Heart right ventricle (tissue), 16 donors: Measurements from ENCODE around the gene MCCD1. TPM values are rescaled to one million over a fixed set of nuclear protein-coding genes. Genes with fewer than 3 reads are reported as not detected.
"Not testable (repeated sequence)": the region's sequence is repeated elsewhere in the genome, so short reads cannot be mapped to it uniquely, and the experiment has no call there.

Experiments
- ATAC-seq, 8 donors: fragments of 200-7000 bp; cut with Tn5 transposase; one replicate each; pipeline ENCODE4 v1.9.1; 2020; ENCODE audit warnings: mild to moderate bottlenecking in 8 of 8, moderate library complexity in 8 of 8, moderate number of reproducible peaks in 1 of 8
- DNase-seq, 2 donors: peaks; one replicate each; pipeline ENCODE4 v3.0.0-alpha.2; 2020
- H3K27ac ChIP-seq, 10 donors: fragments of 200-600 bp; sonication (generic) in 2 of 10; one replicate each; pipeline versions ENCODE4 v1.5.0 to v1.8.0; 2020 to 2022; ENCODE audit warnings: mild to moderate bottlenecking in 3 of 10
- H3K27me3 ChIP-seq, 7 donors: fragments of 200-600 bp; one replicate each; pipeline ENCODE4 v1.8.0; 2021 to 2022; ENCODE audit warnings: mild to moderate bottlenecking in 2 of 7
- H3K36me3 ChIP-seq, 9 donors: fragments of 200-600 bp; sonication (generic) in 1 of 9; one replicate each; pipeline versions ENCODE4 v1.5.0 to v1.8.0; 2020 to 2022; ENCODE audit warnings: mild to moderate bottlenecking in 2 of 9
- H3K4me1 ChIP-seq, 9 donors: fragments of 200-600 bp; sonication (generic) in 1 of 9; one replicate each; pipeline versions ENCODE4 v1.5.0 to v1.8.0; 2020 to 2022; ENCODE audit warnings: mild to moderate bottlenecking in 4 of 9
- H3K4me3 ChIP-seq, 10 donors: fragments of 200-600 bp; sonication (generic) in 2 of 10; one replicate each; pipeline versions ENCODE4 v1.5.0 to v1.8.0; 2020 to 2022; ENCODE audit warnings: mild to moderate bottlenecking in 7 of 10, moderate library complexity in 2 of 10
- H3K9me3 ChIP-seq, 11 donors: fragments of 200-600 bp in 10 of 11; sonication (generic) in 2 of 11; one replicate each; pipeline versions ENCODE4 v1.5.0 to v1.8.0; 2013 to 2022; ENCODE audit warnings: mild to moderate bottlenecking in 2 of 11, control low read depth in 1 of 11, moderate library complexity in 1 of 11
- CTCF ChIP-seq, 9 donors: fragments of 200-600 bp; sonication (generic) in 2 of 9; IDR thresholded peaks; one replicate each; pipeline versions ENCODE4 v1.5.0 to v1.8.0; 2021 to 2022; ENCODE audit warnings: antibody characterized with exemption in 9 of 9, mild to moderate bottlenecking in 5 of 9, moderate library complexity in 1 of 9
- WGBS, 2 donors: extraction: QIAGEN DNeasy Blood & Tissue Kit; methylation state at CpG; one replicate each; pipeline ENCODE4 v1.1.7; 2013; ENCODE audit warnings: inconsistent platforms in 1 of 2; 5-methylcytosine and 5-hydroxymethylcytosine counted together
- intact Hi-C, 10 donors: fragments of 100-400 bp; cut with DNase I; formaldehyde crosslinking; loops; one replicate each; pipeline versions ENCODE4 v1.11.1 to v1.14.2; 2022
- polyA plus RNA-seq, 2 donors: library from polyadenylated mRNA; stranded (reverse); fragments of 200-250 nt; gene quantifications; one replicate each; pipeline ENCODE4 v1.2.3, GENCODE V29; 2013
- total RNA-seq, 10 donors: library from RNA; stranded (reverse); fragmentation: NEBNext Ultra II Directional in 3 of 10; extraction: Animal tissue kit (Norgen Biotek cat#: 25700) in 3 of 10; gene quantifications; one replicate each; pipeline versions ENCODE4 v1.2.1 to v1.2.4, GENCODE V29; 2021 to 2023
- donor health status: Arrhythmogenic right ventricular cardiomyopathy.
- donor health status: ischemic (EF 13 %, LVEDD 7.1; RV severe dilation, severe dysfunction).
- donor health status: healthy with polysubstance abuse.
- donor health status: DM: no; HTN: yes; CAD: no.
- donor health status: DM: no; HTN: no; CAD: no.
- donor health status: ischemic (EF 25% LVEDD 6.9; RV normal size, moderate dysfunction).
- donor health status: ischemic (EF 25% LVEDD 5.7; RV mildly dilated, moderate dysfunction).
- donor health status: healthy.
- donor health status: DM: yes; HTN: yes; CAD: no.
- donor health status: Ischemic cardiomyopathy.
- donor health status: ischemic (EF 35%, LVEDD 5.7; RV mildly dilated, moderate dysfunction).
- donor health status: nonischemic (EF 11% LVEDD 7.7; RV severe dilation, severe dysfunction).
- donor health status: DM: yes; HTN: yes; CAD: no.
- donor health status: PGD.
- donor health status: ischemic (EF 29% LVEDD 5.4; RV normal size, mild dysfunction).
- donor health status: nonischemic (EF 23%, LVEDD 6.1; RV moderate dilation, normal function).

The MCCD1 gene
- total and polyA plus RNA-seq, 12 donors: not detected

DNA sequence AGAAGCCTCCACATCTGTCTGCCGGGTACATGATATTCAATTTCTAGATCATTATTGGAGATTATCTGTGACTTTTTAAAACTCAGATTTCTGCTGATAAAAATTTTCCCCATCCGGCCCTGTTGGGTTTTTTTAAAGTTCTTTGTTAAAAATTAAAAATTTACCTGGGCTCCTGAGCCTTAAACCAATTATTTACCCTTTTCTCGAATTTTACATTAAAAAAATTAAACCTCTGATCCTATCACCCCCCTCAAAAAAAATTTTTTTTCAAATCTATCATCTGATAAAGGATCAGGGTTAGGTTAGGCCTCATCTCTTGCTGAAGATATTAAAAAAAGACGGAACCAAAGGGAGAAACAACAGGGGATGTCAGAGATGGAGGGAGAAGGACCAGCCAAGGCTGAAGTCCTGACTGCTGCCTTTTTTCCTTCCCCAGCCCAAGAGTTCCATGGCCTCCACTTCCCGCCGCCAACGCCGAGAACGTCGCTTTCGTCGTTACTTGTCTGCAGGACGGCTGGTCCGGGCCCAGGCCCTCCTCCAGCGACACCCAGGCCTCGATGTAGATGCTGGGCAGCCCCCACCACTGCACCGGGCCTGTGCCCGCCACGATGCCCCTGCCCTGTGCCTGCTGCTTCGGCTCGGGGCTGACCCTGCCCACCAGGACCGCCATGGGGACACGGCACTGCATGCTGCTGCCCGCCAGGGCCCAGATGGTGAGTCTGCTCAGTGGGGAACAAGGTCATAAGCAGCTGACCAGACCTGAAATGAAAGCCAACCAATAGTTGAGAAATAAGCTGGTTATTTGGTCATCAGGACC, 19.2 kb downstream of the MCCD1 start:
- no peak for ATAC-seq
- H3K27me3 ChIP-seq: no peaks in the 10 kb centered on the region
- no peaks in the 10 kb centered on the region for H3K9me3 ChIP-seq
- peaks cover 0 to 40% (median 15%) of the 10 kb centered on the region in 9 donors for H3K36me3 ChIP-seq
- intact Hi-C loops: loop anchor here (1.0 to 10.0 kb wide), 10 partner anchors 33 to 407 kb away; partner anchors contain the start of genes LTB (in 4 of the 10), NELFE (in 3 of the 10), SKIC2 (in 3 of the 10) and AIF1 (in 2 of the 10)
- H3K4me1 ChIP-seq: peaks cover 6 to 46% (median 20%) of the 10 kb centered on the region in 9 donors
- H3K4me3 ChIP-seq: peak overlapping the region in 9 of 10 donors; percentile 40 to 63 (median 56)
- peak overlapping the region; percentile 69 to 95 (median 91) for H3K27ac ChIP-seq
- TF ChIP-seq CTCF (IDR thresholded peaks at IDR 0.05): no peak
- 75 to 77% methylated on average over 24 of the region's 24 CpGs for WGBS, 2 donors
- no peak for DNase-seq

DNA sequence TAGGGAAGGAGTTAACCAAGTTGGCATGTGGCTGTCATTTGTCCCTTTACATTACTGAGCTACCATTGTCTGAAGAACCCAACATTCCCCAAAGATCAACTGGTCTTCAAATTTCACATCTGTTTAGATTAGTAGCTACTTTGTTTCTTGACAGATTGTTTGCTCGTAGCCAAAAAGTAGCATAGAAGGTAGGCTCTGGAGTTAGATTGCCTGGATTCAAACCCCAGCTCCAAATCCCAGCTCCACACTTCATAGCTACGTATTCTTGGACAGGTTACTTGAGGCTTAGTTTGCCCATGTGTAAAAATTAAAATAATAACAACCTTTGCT, 19.7 kb downstream of the MCCD1 start:
- no peak for DNase-seq
- no peak for ATAC-seq
- Histone ChIP-seq H3K36me3 (peaks cover 0 to 46% (median 15%) of the 10 kb centered on the region in 9 donors), H3K4me1 (peaks cover 6 to 41% (median 15%) of the 10 kb centered on the region in 9 donors), H3K27ac (peak overlapping the region in 8 of 10 donors; percentile 87 to 95 (median 92)), H3K4me3 (peak overlapping the region in 5 of 10 donors; percentile 56 to 63 (median 57)), H3K9me3 (no peaks in the 10 kb centered on the region), H3K27me3 (no peaks in the 10 kb centered on the region)
- no peak for TF ChIP-seq CTCF (IDR thresholded peaks at IDR 0.05)
- WGBS, 2 donors: 93 to 95% methylated on average over 2 of the region's 2 CpGs
- intact Hi-C loops: loop anchor here in 8 of 10 donors (2.0 to 10.0 kb wide), 8 partner anchors 32 to 406 kb away; partner anchors contain the start of genes LTB (in 4 of the 8), NELFE (in 3 of the 8), SKIC2 (in 3 of the 8) and AIF1 (in 2 of the 8)

DNA sequence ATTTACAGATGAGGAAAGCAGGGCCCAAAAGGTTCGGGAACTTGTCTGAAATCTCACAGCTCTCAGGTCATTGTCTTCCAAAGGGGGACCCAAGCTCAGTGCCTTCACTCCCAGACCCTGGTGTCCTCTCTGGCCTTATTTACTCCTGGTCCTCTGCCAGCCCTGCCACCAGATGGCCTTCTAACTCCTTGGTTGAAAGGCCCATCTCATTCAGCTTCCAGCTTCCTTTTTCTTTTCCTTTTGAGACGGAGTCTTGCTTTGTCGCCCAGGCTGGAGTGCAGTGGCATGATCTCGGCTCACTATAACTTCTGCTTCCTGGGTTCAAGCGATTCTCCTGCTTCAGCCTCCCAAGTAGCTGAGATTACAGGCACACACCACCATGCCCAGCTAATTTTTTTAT, 22.6 kb downstream of the MCCD1 start:
- H3K4me1 ChIP-seq: peaks cover 6 to 44% (median 19%) of the 10 kb centered on the region in 9 donors
- TF ChIP-seq CTCF (IDR thresholded peaks at IDR 0.05): peak in 8 of 9 donors; percentile 25 to 66 (median 59)
- DNase-seq: peak in 1 of 2 donors; percentile 68
- 44 to 45% methylated on average over 5 of the region's 5 CpGs for WGBS, 2 donors
- peak overlapping the region in 6 of 10 donors; percentile 8 to 59 (median 38) for H3K27ac ChIP-seq
- intact Hi-C loops: loop anchor here in 2 of 10 donors (1.0 kb wide), 1 partner anchor 47 kb away; no protein-coding TSS in a partner anchor
- not testable (repeated sequence) for H3K9me3 ChIP-seq, ATAC-seq, H3K4me3 ChIP-seq, H3K27me3 ChIP-seq
- H3K36me3 ChIP-seq: peaks cover 0 to 70% (median 15%) of the 10 kb centered on the region in 9 donors

DNA sequence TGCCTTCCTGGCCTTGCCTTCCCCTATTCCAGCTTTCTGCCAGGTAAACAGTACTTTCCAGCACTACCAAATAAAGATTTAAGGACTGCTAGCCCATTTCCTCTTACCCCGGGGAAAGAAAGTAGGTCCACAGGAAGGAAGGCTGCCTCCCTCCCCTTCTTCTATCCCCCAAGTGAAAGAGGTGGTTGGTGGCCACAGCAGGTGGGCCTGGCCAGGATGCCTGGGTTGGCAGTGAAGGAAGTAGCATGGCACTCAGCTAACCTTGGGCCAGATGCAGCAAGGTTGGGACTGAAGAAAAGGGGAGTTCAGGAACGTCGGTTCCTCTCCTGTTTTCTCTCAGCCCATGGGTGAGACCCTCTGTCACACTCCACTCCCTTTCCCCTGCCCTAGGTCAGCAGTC, 27.5 kb downstream of the MCCD1 start:
- Histone ChIP-seq H3K27me3 (no peaks in the 10 kb centered on the region), H3K4me3 (no peak overlapping the region), H3K27ac (no peak overlapping the region), H3K4me1 (peaks cover 20 to 71% (median 44%) of the 10 kb centered on the region in 9 donors), H3K9me3 (no peaks in the 10 kb centered on the region), H3K36me3 (peaks cover 5 to 79% (median 24%) of the 10 kb centered on the region in 9 donors)
- intact Hi-C loops: no loop called here
- no peak for ATAC-seq
- WGBS, 2 donors: 66 to 71% methylated on average over 3 of the region's 3 CpGs
- TF ChIP-seq CTCF (IDR thresholded peaks at IDR 0.05): no peak
- no peak for DNase-seq
